ENCODE measurements around the gene PICK1. TPM values are rescaled to one million over a fixed set of nuclear protein-coding genes. Genes with fewer than 3 reads are reported as not detected.

The PICK1 gene
- 5.5 TPM for total RNA-seq (ENCODE audit: insufficient read depth, low replicate concordance)

DNA sequence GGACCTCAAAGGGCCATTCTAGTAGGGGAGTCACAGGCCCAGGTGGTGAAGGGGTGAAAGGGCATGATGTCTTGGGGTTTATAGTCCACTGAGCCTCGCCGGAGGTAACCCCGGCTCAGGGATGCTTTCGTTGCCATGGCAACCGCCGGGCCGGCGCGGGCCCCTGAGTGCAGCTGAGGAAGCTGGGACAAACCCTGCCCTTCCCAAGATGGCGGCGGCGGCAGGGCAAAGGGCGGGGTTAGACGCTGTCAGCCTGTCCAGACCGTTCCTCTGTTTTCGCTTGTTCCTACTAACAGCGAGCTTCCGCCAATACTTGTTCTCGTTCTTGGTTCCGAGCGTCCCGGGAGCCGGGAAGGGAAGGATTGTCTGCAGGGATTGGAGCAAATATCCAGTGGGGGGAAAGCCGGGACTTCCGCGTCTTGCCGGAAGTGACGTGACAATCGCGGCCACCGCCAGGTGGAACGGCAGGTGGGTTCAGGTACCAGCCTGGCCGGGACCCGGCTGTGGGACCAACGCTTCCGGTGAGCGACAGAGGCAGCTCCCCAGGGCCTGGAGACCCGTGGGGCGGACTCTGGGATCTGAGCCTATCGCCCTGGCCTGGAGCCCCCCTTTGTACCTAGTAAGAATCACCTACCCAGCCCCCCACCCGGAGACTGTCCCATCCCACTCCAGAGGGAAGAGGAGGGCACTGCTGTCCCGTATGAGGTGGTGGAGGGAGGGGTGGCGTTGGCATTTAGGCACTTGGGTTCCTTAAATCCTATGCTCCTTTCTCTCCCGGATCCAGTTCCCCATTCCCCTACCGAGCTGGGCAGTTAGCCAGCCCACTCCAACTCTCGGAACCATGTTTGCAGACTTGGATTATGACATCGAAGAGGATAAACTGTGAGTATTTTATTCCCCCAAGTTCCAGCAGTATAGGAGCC is at the start of gene PICK1:
Gene PICK1 (plus strand): TSS at position 436 of the 923 bp plus-strand sequence. CDS start 406 bp downstream, at position 842.
- peak; percentile 95 for DNase-seq (ENCODE audit: low spot score)

DNA sequence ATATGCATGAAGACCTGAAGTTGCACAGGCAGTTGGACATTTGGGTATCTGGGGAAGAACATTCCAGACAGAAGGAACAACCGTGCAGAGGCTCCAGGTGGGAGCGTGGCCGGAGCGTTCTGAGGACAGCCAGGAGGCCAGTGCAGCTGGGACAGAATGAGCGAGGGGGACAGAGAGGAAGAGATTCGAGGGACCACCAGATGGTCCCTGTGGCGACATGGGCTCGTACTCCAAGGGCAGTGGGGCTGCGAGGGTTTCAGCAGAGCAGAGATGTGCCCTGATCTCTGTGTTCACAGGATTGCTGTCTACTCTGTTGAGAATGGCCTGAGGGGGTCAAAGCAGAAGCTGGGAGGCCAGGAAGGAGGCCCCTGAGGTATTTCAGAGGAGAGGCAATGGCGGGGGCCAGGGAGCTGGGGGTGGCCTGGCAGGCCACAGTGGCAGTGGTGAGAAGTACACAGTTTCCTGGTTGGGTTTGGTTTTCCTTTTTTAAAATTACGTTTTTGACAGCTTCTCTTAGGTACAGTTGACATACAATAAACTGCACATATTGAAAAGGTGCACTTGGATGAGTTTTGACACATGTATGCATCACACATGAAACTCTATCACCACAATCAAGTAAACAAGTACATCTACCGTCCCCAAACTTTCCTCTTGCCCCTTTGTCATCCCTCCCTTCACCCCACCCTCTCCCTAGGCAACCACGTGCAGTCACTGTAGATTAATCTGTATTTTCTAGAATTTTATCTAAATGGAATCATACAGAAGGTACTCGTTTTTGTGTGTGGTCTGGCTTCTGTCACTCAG is 48.0 kb upstream of the PICK1 start:
- no peak for DNase-seq (ENCODE audit: low spot score)

DNA sequence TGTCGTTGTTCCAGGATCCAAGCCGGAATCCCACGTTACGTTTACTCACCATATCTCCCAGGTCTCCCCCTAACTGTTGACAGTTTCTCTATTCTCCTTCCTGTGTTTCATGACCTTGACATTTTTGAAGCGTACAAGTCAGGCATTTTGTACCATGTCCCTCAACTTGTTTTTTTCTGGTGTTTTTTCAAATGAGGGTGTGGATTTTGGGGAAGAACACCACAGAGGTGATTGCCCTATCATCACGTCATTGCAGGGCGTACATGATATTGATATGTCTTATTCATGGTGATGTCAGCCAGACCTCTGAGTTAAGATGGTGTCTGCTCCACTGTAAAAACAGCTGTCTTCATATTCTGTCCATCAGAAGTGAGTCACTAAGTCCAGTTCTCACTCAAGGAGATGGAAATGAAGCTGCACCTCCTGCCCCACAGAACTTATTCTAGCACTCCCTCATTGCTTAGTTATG is 44.6 kb upstream of the PICK1 start:
- no peak for DNase-seq (ENCODE audit: low spot score)

DNA sequence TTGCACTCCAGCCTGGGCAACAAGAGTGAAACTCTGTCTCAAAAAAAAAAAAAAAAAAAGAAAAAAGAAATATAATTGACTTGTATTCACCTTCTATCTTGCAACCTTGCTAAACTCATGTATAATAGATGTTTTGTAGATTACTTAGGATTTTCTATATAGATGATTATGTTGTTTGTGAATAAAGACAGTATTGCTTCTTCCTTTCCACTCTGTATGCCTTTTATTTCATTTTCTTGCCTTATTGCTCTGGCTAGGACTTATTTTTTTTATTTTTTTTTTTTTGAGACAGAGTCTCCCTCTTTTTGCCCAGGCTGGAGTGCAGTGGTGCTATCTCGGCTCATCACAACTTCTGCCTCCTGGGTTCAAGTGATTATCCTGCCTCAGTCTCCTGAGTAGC is 43.1 kb upstream of the PICK1 start:
- no peak for DNase-seq (ENCODE audit: low spot score)

DNA sequence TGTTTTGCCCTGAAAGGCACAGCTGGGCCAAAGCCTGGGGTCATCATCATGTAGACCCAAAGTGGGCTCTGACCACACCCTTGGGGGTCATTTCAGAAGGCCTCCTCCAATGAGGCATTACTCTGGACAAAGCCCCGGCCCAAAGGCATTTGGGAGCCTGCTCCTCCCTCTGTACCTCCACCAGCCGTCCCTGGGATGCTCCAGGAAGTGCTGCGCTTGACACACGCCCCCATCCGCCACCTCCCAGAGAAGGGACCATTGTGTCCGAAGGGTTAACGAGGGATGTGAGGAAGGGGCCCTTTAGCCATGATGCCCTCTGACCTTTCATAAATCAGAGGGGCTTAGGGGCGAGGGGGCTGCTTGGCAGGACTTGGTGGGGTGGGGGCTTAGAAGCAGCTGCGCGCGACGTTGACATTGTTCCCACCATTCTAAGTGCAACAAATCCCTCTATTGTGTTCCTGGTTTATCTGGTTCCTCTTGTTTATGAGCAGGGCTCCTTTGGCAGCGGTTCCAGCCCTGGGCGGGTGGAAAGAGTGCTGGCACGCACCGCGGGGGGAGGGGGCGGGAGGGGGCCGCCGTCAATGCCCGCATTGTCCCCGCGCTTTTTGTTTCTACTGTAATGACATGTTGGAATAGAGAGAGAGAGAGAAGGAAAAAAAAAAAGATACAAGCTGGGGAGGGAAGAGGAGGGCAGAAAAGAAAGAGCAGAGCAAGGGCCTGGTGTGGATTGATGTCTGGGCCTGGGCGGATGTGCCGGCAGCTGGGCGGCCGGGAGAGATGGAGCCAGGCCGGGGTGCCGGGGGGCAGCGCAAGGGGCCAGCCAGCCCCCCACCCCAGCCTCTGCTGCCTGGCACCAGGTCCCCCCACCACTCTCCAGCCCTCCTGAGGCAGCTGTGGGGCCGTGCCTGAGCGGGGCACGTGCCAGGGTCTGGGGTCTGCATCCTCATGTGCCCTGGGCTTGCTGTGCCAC is 40.7 kb upstream of the PICK1 start:
- peak; percentile 35 for DNase-seq (ENCODE audit: low spot score)

DNA sequence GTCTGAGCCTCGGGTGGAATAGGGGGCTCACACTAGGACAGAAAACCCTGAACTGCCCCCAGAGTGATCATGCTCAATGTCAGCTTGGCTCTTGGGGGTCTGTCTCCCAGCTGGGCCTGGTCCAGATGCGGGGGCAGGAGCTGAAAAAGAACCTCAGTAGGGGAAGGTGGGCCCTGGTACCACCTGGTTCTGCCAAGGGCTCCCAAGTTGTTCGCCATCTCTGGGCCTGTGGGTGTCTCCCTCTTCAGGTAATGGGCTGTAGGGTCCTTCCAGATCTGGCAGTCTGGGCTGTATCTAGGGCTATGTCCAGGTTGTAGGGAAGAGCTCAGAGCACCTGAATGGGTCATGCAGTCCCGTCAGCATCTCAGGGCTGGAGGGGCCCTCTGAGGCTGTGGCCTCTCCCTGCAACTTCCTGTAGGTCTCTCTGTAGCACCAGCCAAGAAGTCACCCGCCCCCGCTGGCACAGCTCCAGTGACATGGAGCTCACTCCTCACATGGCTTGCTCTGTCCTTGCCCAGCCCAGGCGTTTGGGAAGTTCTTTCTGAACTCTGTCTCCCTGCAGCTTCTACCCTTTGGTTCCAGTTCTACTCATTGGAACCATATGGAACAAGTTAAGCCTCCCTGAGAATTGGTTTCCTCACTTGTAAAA is 39.8 kb upstream of the PICK1 start:
- peak; percentile 73 for DNase-seq (ENCODE audit: low spot score)

DNA sequence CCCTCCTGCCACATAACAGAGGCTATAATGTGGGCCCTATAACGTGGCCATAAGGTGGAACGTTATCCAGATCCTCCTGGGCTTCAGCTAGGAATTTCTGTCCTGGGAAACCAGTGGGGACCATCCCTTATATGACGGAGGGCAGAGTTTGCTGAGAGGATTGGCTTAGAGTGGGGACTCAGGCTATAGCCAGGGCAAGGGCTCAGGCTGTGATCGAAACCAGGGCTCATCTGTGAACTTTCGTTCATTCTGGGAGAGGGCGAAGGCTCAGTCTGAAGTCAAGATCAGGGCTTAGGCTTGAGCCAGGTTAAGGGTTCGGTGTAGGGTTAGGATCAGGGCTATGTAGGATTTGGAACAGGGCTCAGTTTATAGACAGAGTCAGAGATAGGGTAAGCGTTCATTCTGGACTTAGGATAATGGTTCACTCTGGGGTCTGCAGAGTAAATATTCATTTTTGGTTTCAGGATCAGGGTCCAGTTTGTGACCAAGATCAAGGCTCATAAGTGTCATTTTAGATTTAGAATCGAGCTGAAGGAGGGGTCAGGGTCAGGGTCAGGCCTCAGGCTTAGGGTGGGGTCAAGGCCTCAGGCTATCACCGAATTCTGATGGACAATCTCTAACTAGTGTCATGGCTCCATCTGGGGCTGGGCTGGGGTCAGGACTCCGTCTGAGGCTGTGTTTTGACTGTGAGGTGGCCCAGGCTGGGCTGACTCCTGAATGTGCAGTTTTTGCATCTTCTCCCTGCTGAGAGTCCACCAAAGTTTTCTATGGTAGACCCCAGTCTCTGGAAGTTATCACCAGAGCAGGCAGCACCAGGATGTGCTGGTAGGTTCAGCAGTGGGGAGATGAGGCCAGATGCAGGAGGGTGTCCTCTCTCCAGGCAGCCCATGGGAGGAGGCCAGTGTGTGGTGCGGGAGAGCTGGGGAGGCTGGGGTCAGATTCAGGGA is 39.0 kb upstream of the PICK1 start:
- no peak for DNase-seq (ENCODE audit: low spot score)

DNA sequence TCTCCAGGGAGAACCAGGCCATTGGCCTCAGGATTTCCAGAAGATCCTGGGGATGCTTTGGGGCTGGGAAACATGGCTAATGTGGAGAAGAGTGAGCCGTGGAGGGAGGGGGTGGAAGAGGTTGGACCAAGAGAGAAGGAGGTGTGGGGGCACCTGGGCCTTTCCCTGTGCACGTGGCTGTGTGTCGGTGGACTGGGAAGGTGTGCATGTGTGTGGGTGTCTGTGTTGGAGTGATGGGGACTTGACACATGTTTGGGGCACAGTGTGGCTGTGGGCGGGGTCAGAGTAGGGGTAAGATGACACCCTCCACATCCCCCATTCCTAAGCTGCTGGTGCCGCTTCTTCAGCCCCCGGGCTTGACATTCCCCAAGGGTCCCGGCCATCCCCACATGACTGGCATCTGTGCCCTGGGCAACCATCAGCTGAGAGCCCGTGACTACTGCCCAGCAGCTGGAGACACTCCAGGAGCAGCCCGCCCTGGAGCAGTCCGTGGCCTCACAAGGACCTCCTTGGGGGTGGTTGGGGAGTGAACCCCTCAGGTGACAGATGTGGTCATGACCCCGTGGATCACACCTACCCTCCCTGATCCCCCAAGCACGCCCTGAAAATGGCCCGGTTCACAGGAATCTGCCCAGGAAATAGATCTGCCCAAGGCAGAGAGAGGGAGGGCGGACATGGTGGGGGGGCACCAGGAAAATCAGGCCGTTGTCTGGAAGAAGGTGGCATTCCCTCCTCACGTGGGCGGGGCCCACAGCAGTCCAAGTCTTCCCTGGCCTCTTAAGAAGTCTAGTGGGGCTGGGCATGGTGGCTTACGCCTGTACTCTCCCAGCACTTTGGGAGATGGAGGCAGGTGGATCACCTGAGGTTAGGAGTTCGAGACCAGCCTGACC is 38.0 kb upstream of the PICK1 start:
- DNase-seq (ENCODE audit: low spot score): no peak

DNA sequence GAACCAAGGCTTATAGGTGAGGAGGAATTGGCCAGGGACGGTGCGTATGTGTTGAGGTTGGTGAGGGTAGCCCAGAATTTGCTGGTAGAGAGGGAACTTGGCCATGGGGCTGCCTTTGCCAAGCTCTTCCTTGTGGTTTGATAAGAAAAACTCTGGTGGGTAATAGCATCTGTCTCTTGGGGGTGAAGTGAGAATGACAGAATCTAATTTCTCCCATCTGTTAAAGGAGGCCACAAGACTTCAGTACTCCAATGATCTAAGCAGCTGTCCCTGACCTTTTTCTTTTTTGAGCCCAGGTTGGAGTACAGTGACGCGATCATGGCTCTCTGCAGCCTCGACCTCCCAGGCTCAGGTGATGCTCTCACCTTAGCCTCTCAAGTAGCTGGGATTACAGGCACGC is 36.0 kb upstream of the PICK1 start:
- DNase-seq (ENCODE audit: low spot score): no peak

DNA sequence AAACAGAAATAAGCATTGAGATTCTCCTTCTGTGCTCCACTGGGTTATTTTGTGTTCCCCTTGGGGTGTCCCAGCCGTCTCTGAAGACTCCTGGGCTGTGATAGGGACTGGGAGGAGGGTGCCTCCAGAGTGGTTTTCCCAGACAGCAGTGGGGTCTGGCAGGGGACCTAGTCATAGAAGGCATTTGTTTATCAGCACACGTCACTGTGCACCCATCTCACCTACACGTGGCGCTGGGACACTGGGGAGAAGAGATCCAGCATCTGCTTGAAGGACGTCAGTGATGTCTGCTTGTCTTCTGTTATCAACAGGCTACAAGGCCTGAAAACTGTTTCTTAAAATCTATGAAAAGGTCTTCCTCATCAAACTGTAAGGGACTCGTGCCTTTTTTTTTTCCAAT is 34.2 kb upstream of the PICK1 start:
- no peak for DNase-seq (ENCODE audit: low spot score)

DNA sequence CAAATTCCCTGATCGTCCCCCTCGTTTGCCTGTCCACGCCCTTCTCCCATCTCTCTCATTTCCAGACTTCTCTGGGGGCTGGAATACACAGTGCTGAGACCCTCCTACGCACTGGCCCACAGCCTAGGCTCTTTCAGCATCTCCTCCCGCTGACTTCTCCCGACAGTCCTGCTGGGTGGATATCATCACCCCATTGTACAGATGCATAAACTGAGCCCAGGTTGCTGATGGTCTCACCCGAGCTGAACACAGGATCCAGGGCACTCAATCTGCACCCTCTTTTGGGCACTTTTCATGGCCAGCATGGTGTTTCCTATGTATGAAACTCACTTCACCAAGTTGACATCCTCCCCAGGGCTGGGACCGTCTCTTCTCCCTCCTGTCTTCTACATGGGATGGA is 31.7 kb upstream of the PICK1 start:
- DNase-seq (ENCODE audit: low spot score): no peak

DNA sequence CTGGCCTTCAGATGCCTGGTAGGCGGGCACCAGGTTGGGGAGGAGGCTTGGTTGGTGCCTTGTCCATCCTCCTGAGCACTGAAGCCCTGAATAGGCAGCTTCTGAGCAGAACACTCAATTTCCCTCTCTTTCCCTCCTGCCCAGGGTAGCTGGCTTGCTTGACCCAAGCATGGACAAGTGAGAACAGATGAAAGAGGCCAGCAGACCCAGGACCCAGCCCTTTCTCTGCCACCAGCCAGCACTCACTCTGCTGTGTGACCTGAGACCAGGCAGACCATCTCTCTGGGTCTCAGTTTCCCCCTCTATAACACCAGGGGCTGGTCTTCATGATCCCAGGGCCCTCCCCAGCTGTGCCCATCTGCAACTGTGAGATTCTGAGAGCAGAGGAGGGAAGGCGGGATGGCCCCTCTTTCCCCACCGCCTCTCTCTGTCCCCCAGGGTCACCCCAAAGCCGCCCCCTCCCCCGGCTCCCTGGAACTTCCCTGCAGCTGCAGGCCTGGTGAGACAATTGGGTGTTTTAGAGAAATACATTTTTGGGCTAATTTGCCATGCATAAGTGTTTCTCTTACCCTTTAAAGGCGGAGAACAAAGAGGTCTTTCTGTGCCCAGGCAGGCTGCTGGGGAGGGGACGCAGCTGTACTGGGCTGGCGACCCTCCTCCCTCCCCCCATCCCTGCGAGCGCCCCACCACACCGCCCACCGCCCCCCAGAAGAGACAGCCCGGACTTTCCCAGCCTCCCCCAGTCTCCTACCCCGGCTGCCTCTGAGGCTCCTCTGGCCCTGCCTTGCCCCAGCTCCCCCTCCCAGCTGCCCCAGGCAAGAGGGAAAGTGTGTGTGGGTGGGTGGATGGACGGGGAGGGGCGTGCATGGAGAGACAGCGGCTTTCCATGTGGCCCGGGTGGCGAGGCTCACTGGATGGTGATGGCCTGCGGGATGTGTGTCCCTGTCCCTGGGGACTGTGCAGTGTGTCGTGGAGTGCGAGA is 30.8 kb upstream of the PICK1 start:
- no peak for DNase-seq (ENCODE audit: low spot score)

DNA sequence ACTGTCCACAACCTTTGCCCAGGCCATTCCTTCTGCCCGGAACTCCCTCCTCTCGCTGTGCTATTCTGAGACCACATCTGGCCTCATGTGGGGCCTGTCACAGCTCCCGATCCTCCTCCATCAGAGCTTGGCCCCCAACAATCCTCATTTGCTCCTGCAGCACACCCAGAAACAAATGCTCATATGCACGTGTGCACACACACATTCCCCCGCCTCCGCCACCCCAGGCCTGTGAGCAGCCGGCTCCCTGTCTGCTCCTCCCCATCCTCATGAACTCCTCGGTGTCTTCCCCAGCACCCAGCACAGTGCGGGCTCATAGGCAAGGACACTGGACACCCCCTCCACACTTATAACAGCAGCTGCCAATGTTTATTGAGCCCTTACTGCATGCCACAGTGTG is 29.7 kb upstream of the PICK1 start:
- no peak for DNase-seq (ENCODE audit: low spot score)

DNA sequence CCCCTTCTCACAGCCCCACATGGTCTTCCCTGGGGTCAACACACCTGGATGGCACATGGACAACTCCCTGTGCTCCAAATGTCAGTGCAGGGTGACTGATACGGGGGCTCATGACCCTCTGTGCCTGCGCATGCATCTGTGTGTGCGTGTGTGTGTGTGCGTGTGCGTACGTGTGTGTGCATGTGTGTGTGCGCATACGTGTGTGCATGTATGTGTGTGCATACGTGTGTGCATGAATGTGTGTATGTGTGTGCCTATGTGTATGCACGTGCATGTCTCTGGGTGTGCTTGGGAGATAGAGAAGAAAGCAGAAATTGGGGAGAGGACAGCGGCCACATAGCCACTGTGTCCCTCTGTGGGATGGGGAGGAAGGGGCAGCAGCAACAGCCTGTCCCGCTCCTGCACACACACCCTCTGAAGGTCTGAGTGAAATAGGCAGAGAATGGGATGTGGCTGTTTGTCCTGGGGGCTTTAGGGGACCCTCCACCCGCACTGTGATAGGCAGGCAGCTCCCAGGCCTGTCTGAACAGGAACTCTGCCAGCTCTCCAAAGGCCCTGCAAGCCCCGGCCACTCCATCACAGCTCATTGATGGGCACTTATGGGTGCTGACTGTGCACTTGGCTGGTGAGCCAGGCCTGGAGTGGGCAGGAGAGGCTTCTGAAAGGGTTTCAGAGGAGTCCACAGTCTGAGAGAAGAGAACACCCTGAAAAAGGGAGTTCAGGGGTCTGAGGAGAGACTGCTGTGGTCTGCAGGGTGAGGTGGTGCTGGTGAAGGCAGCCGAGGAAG is 28.7 kb upstream of the PICK1 start:
- DNase-seq (ENCODE audit: low spot score): no peak

DNA sequence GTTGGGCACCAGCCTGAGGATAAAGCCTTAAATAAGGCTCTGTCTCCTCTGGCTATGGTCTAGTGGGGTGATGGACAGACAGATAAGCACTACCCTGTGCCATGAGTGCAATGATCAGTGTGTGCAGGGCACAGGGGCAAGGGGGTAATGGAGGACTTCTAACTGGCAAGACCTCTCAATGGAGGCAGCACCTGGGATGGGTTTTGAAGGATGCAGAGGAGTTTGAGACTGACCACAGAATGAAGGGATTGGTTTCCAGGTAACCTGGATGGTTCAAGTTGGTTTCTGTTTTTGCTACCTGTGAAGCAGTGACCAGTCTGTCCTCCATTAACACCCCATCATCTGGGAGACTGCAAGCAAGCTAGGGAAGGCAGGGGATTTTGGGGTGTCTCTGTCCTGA is 27.8 kb upstream of the PICK1 start:
- DNase-seq (ENCODE audit: low spot score): no peak

DNA sequence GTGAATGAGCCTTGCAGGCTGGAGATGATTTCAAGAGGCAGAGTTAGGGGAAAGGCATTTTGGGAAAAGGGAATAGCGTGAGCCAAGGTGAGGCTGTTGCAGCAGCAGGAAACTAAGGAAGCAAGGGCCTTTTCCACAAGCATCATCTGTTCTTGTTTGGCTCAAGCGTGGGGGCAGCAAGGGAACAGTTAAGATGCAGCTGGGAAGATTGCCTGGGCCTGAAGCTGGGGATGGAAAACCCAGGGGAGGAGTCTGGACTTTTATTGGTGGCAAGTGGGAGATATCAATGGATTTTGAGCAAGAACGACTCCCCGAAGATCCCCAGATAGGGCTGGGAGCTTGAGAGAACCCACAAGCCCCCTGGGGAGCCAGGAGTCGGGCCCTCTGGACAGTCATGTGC is 27.3 kb upstream of the PICK1 start:
- DNase-seq (ENCODE audit: low spot score): peak; percentile 46
